Osteoblast (primary cell): ENCODE data around the gene PRKCQ. TPM values are rescaled to one million over a fixed set of nuclear protein-coding genes. Genes with fewer than 3 reads are reported as not detected.

Experiments used
- DNase-seq: peaks from one replicate; pipeline ENCODE4 v3.0.0; 2011; ENCODE audit warnings: low spot score, mixed read lengths; ENCODE audit not compliant: insufficient read length; ENCODE audit errors: missing footprints
- H2AFZ ChIP-seq: 2 replicates; pipeline ENCODE4 v1.6.0; 2011; ENCODE audit warnings: mild to moderate bottlenecking, low read length
- H3K27ac ChIP-seq: 2 replicates; pipeline ENCODE4 v1.5.1; 2011; ENCODE audit warnings: mild to moderate bottlenecking, low read depth, low read length, moderate library complexity
- H3K27me3 ChIP-seq: 2 replicates; pipeline ENCODE4 v1.6.0; 2012; ENCODE audit warnings: mild to moderate bottlenecking, control low read depth, inconsistent platforms, low read length, moderate library complexity; ENCODE audit not compliant: insufficient read depth
- H3K36me3 ChIP-seq: 2 replicates; pipeline ENCODE4 v1.5.1; 2011; ENCODE audit warnings: mild to moderate bottlenecking, low read length, control low read depth, moderate library complexity; ENCODE audit not compliant: insufficient read depth
- H3K4me1 ChIP-seq: 2 replicates; pipeline ENCODE4 v1.5.1; 2011; ENCODE audit warnings: mild to moderate bottlenecking, low read length, control low read depth, moderate library complexity; ENCODE audit not compliant: insufficient read depth
- H3K4me2 ChIP-seq: 2 replicates; pipeline ENCODE4 v1.6.0; 2011; ENCODE audit warnings: mild to moderate bottlenecking, low read length; ENCODE audit not compliant: insufficient read depth
- H3K4me3 ChIP-seq: fragments of 200-600 bp; sonication (generic); 3 replicates; pipeline ENCODE4 v1.5.1; 2012; ENCODE audit warnings: mild to moderate bottlenecking, low read length, inconsistent platforms; ENCODE audit not compliant: insufficient read depth
- H3K79me2 ChIP-seq: 2 replicates; pipeline ENCODE4 v1.6.0; 2012; ENCODE audit warnings: mild to moderate bottlenecking, low read length, control low read depth, inconsistent platforms; ENCODE audit not compliant: insufficient read depth
- H3K9me3 ChIP-seq: 2 replicates; pipeline ENCODE4 v1.5.1; 2011; ENCODE audit warnings: low read depth, low read length, control low read depth
- H4K20me1 ChIP-seq: 2 replicates; pipeline ENCODE4 v1.6.0; 2012; ENCODE audit warnings: mild to moderate bottlenecking, low read length, control low read depth; ENCODE audit not compliant: insufficient read depth
- total RNA-seq: library from RNA; depleted of rRNA; stranded (reverse); fragments of >200 nt; gene quantifications from 2 replicates; pipeline ENCODE4 v1.2.3, GENCODE V29; 2012
- TF ChIP-seq, protein P1 (sequence below): IDR thresholded peaks from 2 replicates; pipeline ENCODE4 v1.5.1; 2011; ENCODE audit warnings: mild to moderate bottlenecking, low read depth, low read length, moderate library complexity; ENCODE audit errors: extremely low read depth

PRKCQ gene
- total RNA-seq, 1 donor: not detected

DNA sequence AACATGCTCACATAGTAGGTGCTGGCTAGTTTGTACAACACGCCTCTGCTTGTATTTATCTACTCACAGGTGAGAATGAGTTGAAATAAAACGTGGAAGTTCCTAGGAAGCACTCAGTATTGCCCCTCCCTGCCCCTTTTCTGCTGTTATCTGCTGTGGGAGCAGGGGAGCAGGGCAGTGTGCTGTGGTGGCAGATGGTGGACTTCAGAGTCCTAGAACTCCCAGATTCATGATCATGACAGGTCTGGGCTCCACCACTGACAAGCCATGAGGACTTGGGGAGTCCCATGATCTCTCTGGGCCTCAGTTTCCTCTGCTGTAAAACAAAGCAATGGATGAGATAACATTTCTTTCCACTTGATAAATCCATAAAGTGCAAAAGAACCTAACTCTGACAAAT is 11.6 kb upstream of the PRKCQ start:
- no peak overlapping the region for H3K27ac ChIP-seq
- no peak overlapping the region for H3K4me3 ChIP-seq
- no peaks in the 10 kb centered on the region for H3K4me1 ChIP-seq

DNA sequence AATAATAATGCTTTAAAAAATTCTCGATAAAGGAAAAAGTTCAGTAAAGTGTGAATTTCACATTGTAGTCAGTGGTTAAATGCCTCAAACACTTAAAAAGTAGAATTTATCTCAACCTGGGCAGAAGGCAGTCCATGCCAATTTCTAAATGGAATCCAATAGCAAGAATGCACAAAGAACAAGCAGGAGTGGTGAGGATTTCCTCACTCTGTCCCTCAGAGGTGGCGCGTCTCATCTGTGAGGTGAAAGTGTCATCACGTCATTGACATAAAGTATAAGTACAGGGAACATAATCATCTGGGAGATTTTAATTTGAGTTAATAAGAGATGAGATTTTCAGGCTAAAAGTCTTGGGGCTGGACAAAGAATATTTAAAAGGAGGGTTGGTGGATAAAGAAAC is 10.0 kb upstream of the PRKCQ start:
- Histone ChIP-seq H3K4me3 (no peak overlapping the region), H3K4me2 (no peak overlapping the region), H4K20me1 (no peaks in the 10 kb centered on the region), H3K9me3 (no peaks in the 10 kb centered on the region), H2AFZ (no peak overlapping the region), H3K27ac (no peak overlapping the region), H3K27me3 (no peaks in the 10 kb centered on the region), H3K4me1 (no peaks in the 10 kb centered on the region), H3K79me2 (no peaks in the 10 kb centered on the region), H3K36me3 (no peaks in the 10 kb centered on the region)
- DNase-seq: no peak
- TF ChIP-seq, protein P1, sequence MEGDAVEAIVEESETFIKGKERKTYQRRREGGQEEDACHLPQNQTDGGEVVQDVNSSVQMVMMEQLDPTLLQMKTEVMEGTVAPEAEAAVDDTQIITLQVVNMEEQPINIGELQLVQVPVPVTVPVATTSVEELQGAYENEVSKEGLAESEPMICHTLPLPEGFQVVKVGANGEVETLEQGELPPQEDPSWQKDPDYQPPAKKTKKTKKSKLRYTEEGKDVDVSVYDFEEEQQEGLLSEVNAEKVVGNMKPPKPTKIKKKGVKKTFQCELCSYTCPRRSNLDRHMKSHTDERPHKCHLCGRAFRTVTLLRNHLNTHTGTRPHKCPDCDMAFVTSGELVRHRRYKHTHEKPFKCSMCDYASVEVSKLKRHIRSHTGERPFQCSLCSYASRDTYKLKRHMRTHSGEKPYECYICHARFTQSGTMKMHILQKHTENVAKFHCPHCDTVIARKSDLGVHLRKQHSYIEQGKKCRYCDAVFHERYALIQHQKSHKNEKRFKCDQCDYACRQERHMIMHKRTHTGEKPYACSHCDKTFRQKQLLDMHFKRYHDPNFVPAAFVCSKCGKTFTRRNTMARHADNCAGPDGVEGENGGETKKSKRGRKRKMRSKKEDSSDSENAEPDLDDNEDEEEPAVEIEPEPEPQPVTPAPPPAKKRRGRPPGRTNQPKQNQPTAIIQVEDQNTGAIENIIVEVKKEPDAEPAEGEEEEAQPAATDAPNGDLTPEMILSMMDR: no peak

More for the DNA sequence above, 11.6 kb upstream of the PRKCQ start:
- no peak for DNase-seq
- Histone ChIP-seq H3K79me2 (no peaks in the 10 kb centered on the region), H3K9me3 (no peaks in the 10 kb centered on the region), H3K27me3 (no peaks in the 10 kb centered on the region), H4K20me1 (no peaks in the 10 kb centered on the region), H3K4me2 (no peak overlapping the region), H3K36me3 (no peaks in the 10 kb centered on the region), H2AFZ (no peak overlapping the region)
- TF ChIP-seq, protein P1: no peak

DNA sequence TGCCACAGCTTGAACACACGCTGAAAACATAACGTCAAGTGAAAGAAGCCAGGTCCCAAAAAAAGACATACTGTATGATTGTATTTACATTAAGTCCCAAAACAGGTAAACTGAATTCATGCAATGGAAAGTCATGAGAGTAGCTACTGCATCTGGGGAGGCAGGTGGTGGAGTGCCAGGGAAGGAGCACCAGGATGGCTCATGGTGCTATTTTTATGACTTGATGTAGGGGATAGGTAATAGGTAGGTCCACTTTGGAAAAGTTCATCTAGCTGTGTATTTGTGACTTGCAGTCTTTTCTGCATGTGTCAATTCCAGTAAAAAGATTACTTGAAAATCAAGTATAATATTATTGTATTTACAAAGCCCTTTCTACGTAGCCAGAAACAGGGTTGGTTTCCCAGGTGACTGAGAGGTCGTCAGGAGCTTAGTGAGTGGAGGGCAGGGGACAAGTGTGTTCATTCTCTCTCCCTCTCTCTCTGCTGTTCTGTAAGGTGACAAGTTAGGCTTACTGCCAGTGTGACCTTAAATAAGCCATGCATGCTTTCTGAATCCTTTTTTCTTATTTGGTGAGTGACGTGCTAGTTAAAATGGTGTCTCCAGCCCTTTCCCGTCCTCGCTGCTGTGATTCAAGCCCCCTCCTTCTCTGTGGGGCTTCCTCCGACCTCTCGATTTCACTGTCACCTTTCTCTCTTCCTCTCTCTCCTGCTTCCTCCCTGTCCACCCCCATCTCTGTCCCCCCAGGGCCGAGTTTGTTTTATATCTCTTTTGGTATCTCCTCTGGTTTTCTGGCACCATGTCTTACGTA is 9.4 kb upstream of the PRKCQ start:
- no peak overlapping the region for H3K27ac ChIP-seq
- DNase-seq: no peak
- H3K4me2 ChIP-seq: no peak overlapping the region
- no peaks in the 10 kb centered on the region for H3K36me3 ChIP-seq
- H3K4me3 ChIP-seq: no peak overlapping the region
- no peaks in the 10 kb centered on the region for H3K9me3 ChIP-seq
- no peaks in the 10 kb centered on the region for H3K27me3 ChIP-seq
- TF ChIP-seq, protein P1: no peak
- no peaks in the 10 kb centered on the region for H3K79me2 ChIP-seq
- no peak overlapping the region for H2AFZ ChIP-seq
- H4K20me1 ChIP-seq: no peaks in the 10 kb centered on the region
- no peaks in the 10 kb centered on the region for H3K4me1 ChIP-seq

DNA sequence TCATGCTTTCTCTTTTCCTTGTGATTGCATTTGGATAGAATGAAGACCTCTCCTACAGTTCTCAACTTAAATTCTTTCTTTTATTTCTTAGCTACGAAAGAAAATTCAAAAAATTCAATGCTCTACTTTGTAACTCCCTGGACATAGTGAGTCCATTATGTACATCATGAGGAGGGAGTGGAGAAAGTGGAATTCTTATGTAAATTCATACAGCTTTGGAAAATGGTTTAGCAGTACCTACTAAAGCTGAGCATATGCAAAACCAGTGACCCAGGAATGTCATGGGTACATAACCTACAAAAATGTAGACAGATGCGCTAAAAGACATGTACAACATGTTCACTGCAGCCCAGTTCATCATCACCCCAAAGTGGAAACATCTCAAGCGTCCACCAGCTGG is 8.8 kb upstream of the PRKCQ start:
- Histone ChIP-seq H3K4me3 (no peak overlapping the region), H4K20me1 (no peaks in the 10 kb centered on the region), H3K36me3 (no peaks in the 10 kb centered on the region), H3K27ac (no peak overlapping the region), H3K27me3 (no peaks in the 10 kb centered on the region), H3K79me2 (no peaks in the 10 kb centered on the region), H3K9me3 (no peaks in the 10 kb centered on the region), H2AFZ (no peak overlapping the region), H3K4me2 (no peak overlapping the region), H3K4me1 (no peaks in the 10 kb centered on the region)
- TF ChIP-seq, protein P1: no peak
- DNase-seq: no peak
